K562 treated with DMSO at 1 percent for 48 hours (cell line): ENCODE data around the gene LRRC26. TPM values are rescaled to one million over a fixed set of nuclear protein-coding genes. Genes with fewer than 3 reads are reported as not detected.

Experiments used
- total RNA-seq: library from RNA; unstranded; fragments of 300-600 nt; gene quantifications from 2 replicates; pipeline ENCODE4 v1.2.3, GENCODE V29; 2022; ENCODE audit warnings: low replicate concordance; ENCODE audit errors: extremely low read depth

Gene LRRC26, protein sequence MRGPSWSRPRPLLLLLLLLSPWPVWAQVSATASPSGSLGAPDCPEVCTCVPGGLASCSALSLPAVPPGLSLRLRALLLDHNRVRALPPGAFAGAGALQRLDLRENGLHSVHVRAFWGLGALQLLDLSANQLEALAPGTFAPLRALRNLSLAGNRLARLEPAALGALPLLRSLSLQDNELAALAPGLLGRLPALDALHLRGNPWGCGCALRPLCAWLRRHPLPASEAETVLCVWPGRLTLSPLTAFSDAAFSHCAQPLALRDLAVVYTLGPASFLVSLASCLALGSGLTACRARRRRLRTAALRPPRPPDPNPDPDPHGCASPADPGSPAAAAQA
- not detected in 2 replicates for total RNA-seq

DNA sequence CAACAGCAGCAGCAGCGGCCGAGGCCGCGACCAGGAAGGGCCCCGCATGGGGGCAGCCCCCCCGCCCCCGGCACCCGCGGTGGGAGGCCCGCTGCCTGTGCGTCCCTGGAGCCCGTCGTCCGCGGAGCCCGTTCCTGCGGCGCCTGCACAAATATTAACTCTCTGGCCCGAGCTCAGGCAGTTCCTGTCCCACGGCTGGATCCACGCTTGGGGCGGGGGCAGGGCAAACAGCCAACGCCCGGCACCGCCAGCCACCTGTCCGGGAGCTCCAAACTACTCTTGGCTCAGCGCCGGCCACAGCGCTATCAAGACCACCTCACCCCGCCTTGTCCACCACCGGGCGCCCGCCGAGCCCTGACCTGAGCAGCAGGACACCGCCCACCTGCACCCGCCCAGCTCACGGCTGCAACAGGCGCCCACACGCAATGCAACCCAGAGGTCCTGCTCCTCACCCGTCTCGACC, at the start of gene LRRC26:
TSS of gene LRRC26 (minus strand) at position 156 of the 463 bp plus-strand sequence. CDS start at position 48, 108 bp downstream.

DNA sequence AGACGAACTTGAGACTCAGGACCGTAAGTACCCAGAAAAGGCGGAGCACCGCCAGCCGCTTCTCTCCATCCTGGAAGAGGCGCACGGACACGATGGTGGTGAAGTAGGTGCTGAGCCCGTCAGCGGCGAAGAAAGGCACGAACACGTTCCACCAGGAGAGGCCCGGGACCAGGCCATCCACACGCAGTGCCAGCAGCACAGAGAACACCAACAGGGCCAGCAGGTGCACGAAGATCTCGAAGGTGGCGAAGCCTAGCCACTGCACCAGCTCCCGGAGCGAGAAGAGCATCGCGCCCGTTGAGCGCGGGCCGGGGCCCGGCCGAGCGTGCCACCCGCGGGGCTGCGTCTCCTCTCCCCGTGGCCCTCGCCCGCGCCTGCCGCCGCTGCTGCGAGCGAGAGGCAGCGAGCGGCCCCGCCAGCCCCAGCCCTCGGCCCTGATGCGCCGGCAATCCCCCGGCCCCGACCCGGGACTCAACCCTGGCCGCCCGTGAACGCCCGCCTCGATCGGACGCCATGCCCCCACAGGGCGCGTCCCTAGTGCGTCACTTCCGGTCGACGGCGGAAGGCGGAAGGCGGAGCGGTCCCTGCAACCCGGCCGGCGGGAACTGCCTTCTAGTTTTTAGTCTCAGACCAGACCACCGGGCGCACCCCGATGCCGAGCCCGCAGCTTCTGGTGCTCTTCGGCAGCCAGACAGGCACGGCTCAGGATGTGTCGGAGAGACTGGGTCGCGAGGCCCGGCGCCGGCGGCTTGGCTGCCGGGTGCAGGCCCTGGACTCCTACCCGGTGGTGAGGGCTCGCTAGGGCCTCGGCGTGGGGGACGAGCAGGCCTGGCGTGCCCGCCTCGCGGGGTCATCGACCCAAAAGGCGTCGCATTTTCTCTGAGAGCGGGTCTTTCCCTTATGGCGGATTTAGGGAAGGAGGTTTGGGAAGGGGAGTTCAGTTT, 35.5 kb upstream of the LRRC26 start, which contains the start of the genes NDOR1 and TMEM203:
TSS of gene NDOR1 (plus strand) at position 575 of the 944 bp plus-strand sequence. CDS start at position 653, 78 bp downstream.
TSS of gene TMEM203 (minus strand) at position 523 of the 944 bp plus-strand sequence. CDS start at position 289, 234 bp downstream.

DNA sequence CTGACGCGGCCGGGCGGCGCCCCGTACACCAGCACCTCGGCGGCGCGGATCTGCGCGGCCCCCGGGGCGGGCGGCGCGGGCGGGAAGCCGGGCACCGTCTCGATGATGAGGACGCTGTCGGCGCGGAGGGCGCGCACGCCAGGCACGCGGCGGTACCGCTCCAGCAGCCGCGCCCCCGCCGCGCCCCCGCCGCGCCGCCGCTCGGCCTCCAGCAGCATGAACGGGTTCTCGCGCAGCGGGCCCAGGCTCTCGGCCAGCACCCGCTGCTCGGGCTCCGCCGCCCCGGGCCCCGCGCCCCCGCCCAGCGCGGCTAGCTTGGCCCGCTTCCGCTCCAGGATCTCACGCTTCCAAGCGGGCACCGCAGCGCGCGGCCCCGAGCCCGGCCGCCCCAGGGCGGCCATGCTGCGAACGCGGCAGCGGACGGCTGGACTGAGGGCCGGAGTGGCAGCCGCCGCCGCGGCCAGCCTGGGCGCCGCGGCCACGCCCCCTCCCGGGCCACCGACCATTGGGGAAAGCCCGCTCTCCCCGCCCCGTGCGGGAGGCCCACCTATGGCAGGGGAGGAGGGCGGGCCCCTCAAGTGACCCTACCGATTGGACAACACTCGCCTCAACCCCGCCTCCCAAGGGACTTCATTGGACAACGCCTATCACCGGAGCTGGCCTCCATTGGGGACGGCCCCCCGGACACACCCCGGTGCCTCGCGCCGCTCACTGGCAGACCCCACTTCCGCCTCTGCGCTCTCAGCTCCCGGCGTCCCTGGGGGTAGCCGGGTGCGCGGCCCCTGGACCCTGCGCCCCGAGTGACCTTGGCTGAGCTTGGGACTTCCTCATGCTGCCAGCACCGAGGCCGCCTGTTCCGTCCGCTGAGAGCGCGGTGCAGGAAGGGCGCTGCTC, 30.7 kb upstream of the LRRC26 start, which contains the start of gene TPRN:
TSS of gene TPRN (minus strand) at position 431 of the 894 bp plus-strand sequence. CDS start at position 401, 30 bp downstream.

DNA sequence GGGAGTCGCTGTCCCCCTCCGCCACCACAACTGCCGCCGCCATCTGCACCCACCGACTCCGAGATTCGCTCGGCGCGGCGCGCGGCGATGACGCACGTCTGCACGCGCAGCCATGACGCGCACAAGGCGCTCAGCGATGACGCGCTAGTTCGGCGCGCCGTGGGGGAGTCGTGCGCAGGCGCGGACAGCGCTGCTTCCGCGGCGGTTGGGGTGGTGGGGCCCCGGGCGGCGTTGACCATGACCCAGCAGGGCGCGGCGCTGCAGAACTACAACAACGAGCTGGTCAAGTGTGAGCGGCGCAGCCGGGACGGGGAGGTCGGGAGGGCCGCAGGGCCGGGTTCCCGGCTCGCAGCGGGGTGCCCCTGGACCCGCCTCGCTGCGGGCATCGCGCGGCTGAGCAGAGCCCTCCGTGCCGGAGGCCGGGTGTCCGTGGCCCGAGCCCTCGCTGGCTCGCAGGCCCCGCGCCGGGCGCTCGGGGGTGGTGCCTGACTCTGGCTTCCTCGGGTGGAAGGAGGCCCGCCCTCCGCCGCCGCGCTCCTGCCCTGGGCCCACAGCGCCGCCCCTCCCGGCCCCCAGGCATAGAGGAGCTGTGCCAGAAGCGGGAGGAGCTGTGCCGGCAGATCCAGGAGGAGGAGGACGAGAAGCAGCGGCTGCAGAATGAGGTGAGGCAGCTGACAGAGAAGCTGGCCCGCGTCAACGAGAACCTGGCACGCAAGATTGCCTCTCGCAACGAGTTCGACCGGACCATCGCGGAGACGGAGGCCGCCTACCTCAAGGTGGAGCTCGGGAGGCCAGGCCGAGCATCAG, 18.8 kb upstream of the LRRC26 start, which contains the start of the genes ANAPC2 and SSNA1:
TSS of gene ANAPC2 (minus strand) at position 71 of the 807 bp plus-strand sequence. CDS start at position 43, 28 bp downstream.
TSS of gene SSNA1 (plus strand) at position 187 of the 807 bp plus-strand sequence. CDS start at position 238, 51 bp downstream.

DNA sequence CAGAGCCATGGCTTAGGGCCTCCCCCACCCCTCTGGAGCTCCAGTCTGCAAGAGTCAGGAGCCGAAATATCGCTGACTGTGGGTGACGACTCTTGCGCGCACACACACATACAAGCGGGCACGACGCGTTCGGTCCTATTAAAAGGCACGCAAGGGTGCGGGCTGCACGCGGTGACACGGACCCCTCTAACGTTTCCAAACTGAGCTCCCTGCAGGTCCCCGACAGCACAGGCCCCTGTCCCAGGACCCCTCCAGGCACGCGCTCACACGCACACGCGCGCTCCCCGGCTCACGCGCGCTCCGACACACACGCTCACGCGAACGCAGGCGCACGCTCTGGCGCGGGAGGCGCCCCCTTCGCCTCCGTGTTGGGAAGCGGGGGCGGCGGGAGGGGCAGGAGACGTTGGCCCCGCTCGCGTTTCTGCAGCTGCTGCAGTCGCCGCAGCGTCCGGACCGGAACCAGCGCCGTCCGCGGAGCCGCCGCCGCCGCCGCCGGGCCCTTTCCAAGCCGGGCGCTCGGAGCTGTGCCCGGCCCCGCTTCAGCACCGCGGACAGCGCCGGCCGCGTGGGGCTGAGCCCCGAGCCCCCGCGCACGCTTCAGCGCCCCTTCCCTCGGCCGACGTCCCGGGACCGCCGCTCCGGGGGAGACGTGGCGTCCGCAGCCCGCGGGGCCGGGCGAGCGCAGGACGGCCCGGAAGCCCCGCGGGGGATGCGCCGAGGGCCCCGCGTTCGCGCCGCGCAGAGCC, 31.0 kb downstream of the LRRC26 start, which contains the start of gene GRIN1:
TSS of gene GRIN1 (plus strand) at position 433 of the 746 bp plus-strand sequence. CDS start 333 bp downstream, outside the sequence.

Other genes with a start within 250 kb of the LRRC26 start
- gene FBXW5, start 225.3 kb downstream of the LRRC26 start, total RNA-seq, result not detected in 2 replicates
- gene C8G, start 224.8 kb downstream of the LRRC26 start, total RNA-seq, result not detected in 2 replicates
- not detected in 2 replicates for gene LCN12, start 217.8 kb downstream of the LRRC26 start, total RNA-seq
- gene PTGDS, start 192.5 kb downstream of the LRRC26 start, total RNA-seq, result not detected in 2 replicates
- gene LCNL1, start 187.1 kb downstream of the LRRC26 start, total RNA-seq, result not detected in 2 replicates
- gene PAXX, start 177.6 kb downstream of the LRRC26 start, total RNA-seq, result not detected in 2 replicates
- gene CLIC3, start 173.5 kb downstream of the LRRC26 start, total RNA-seq, result not detected in 2 replicates
- gene ABCA2, start 141.8 kb downstream of the LRRC26 start, total RNA-seq, result not detected in 2 replicates
- not detected in 2 replicates for gene FUT7, start 138.0 kb downstream of the LRRC26 start, total RNA-seq
- not detected in 2 replicates for gene NPDC1, start 123.9 kb downstream of the LRRC26 start, total RNA-seq
- gene ENTPD2, start 116.0 kb downstream of the LRRC26 start, total RNA-seq, result not detected in 2 replicates
- gene SAPCD2, start 99.5 kb downstream of the LRRC26 start, total RNA-seq, result not detected in 2 replicates
- gene UAP1L1, start 92.5 kb downstream of the LRRC26 start, total RNA-seq, result not detected in 2 replicates
- gene MAN1B1, start 83.1 kb downstream of the LRRC26 start, total RNA-seq, result 167 TPM in 1 of 2 replicates, not detected in the other
- not detected in 2 replicates for gene DPP7, start 55.3 kb downstream of the LRRC26 start, total RNA-seq
- gene GRIN1, start 30.9 kb downstream of the LRRC26 start, total RNA-seq, result not detected in 2 replicates
- not detected in 2 replicates for gene TMEM210, start 2.0 kb upstream of the LRRC26 start, total RNA-seq
- not detected in 2 replicates for gene ANAPC2, start 18.5 kb upstream of the LRRC26 start, total RNA-seq
- gene SSNA1, start 18.6 kb upstream of the LRRC26 start, total RNA-seq, result not detected in 2 replicates
- gene TPRN, start 30.7 kb upstream of the LRRC26 start, total RNA-seq, result not detected in 2 replicates
- gene TMEM203, start 35.6 kb upstream of the LRRC26 start, total RNA-seq, result not detected in 2 replicates
- gene NDOR1, start 35.6 kb upstream of the LRRC26 start, total RNA-seq, result not detected in 2 replicates
- gene RNF208, start 52.2 kb upstream of the LRRC26 start, total RNA-seq, result not detected in 2 replicates
- gene CYSRT1, start 55.1 kb upstream of the LRRC26 start, total RNA-seq, result not detected in 2 replicates
- gene RNF224, start 57.5 kb upstream of the LRRC26 start, total RNA-seq, result not detected in 2 replicates
- not detected in 2 replicates for gene SLC34A3, start 60.9 kb upstream of the LRRC26 start, total RNA-seq
- 943 TPM in 1 of 2 replicates, not detected in the other for gene TUBB4B, start 71.2 kb upstream of the LRRC26 start, total RNA-seq
- not detected in 2 replicates for gene STPG3, start 81.2 kb upstream of the LRRC26 start, total RNA-seq
- not detected in 2 replicates for gene NELFB, start 85.3 kb upstream of the LRRC26 start, total RNA-seq
- gene TOR4A, start 107.7 kb upstream of the LRRC26 start, total RNA-seq, result 87.0 TPM in 1 of 2 replicates, not detected in the other
- gene NRARP, start 132.2 kb upstream of the LRRC26 start, total RNA-seq, result not detected in 2 replicates